ENCODE results near the gene PPM1M.
A peak's percentile ranks its signal among the peaks of the same experiment; 100 is the strongest.

PPM1M gene

DNA sequence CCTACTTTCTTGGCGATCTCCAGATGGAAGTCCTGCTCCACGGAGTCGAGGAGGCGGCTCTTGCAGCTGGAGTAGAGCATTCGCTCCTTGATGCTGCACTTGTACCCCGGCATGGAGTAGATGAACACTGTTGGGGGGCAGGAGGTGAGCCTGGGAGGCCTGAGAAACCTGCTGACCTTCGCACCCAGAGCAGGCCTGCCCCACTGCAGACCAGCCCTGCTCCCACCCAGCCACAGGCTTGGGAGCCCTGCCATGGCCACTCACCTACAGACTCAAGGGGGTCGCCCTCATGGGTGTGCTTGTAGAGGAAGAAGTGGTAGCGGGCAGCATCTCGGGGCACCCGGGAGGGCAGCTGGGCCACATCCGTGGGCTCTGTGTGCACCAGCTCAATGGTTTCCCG is 15.9 kb upstream of the PPM1M start:
- TF ChIP-seq, protein P1, sequence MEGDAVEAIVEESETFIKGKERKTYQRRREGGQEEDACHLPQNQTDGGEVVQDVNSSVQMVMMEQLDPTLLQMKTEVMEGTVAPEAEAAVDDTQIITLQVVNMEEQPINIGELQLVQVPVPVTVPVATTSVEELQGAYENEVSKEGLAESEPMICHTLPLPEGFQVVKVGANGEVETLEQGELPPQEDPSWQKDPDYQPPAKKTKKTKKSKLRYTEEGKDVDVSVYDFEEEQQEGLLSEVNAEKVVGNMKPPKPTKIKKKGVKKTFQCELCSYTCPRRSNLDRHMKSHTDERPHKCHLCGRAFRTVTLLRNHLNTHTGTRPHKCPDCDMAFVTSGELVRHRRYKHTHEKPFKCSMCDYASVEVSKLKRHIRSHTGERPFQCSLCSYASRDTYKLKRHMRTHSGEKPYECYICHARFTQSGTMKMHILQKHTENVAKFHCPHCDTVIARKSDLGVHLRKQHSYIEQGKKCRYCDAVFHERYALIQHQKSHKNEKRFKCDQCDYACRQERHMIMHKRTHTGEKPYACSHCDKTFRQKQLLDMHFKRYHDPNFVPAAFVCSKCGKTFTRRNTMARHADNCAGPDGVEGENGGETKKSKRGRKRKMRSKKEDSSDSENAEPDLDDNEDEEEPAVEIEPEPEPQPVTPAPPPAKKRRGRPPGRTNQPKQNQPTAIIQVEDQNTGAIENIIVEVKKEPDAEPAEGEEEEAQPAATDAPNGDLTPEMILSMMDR (IDR thresholded peaks at IDR 0.05) = no peak

DNA sequence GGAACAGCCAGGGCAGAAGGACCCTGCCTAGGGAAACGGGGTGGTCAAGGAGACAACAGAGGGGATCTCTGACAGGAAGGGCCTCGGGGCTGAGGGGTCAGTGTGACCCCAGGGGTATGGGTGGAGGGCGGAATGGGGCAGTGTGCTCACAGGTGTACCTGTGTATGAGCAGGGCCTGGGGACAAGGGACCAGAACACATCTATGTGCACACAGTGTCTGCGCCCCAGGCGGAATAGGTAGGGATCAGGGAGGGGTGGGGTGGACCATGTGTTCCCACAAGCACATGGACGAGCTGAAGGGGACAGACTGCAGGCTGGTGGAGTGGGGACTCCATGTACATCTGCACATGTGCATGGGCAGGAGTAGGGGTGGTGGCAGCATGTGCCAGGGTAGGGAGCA is 15.1 kb upstream of the PPM1M start:
- TF ChIP-seq, protein P1 (IDR thresholded peaks at IDR 0.05) = no peak

DNA sequence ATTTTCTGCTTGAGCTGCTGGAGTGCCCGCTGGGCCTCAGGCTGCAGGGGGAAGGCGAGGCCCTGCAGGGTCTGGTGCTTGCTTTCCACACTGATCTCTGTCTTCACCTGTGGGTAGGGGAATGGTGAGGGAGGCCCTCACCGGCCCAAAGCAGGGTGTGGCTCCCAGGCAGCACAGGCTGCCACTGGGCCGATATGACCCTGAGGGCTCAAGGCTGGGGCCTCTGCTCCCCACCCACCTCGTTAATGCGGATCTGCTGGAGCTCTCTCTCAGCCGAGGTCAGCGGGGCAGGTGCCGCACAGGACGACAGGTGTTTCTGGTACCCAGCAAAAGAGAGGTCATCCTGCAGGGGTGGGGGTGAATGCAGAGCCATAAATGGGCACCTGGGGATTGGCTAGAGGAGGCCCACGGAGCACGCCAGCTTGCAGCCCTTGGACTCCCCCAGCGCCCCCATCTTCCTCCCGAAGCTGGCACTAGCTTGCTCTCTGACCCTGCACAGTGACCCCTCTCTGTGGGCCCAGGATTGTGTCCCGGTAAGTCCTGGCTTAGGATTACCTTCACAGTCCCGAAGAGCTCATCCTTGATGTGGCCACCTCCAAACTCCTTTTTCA is 14.6 kb upstream of the PPM1M start:
- TF ChIP-seq, protein P1 (IDR thresholded peaks at IDR 0.05) = no peak

DNA sequence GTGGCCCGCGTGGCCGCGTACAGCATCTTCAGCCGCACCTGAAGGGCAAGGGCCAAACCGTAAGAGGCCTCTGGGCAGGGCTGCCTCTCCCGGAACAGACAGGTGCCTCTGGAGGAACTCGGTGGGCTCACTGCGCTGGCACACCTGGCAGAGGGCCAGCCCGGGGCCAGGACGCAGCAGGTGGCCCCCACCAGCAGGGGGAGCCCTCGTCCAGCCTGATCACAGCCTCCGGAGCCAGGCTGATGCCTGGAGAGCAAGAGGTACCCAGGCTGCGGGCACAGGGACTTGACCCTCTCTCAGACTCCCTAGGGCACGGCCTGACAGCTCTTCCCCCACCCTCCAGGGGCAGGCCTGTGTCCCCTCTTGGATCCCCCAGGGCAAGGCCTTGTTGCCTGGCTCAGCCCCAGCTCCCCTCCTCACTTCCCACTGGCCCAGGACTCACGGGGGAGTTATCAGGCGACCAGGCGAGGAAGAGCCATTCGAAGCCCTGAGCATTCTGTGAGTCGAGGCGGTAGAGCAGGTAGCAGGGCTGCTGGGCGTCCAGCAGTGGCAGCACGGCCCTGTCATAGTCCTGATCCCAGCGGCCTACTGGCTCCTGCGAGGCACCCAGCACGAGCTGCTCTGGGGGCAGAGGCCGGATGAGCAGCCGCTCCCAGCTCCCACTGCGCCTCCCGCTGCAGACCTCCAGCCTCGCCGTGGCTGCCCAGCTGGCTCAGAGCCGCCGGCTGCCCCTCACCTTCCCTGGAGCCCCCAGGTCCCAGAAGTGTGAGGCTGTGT is 13.9 kb upstream of the PPM1M start:
- TF ChIP-seq, protein P1 (IDR thresholded peaks at IDR 0.05) = peak; percentile 94

DNA sequence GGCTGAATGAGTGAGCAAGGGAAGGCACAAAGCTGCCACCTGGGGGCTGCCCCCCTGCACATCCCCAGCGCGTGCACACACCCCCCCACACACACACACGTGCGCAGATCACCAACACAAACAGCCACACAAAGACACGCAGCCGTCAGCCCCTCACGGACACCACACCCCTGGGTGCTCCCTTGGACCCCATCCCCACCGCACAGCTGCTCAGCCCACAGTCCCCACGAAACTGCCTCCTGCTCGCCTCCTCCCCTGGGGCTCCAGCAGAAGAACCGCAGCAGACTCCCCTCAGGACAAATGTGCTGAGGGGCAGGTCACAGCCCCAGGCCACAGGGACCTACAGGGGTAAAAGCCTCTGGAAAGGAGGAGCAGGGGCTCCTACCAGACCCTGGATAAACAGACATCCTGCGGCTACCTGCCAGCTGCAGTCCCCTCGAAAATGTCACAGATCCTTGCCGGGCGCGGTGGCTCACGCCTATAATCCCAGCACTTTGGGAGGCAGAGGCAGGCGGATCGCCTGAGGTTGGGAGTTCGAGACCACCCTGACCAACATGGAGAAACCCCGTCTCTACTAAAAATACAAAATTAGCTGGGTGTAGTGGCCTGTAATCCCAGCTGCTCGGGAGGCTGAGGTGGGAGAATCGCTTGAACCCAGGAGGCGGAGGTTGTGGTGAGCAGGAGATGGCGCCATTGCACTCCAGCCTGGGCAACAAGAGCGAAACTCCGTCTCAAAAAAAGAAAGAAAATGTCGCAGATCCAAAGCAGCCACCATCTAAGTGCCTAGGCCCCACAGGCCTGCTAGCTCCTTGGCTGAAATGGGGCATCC is 13.1 kb upstream of the PPM1M start:
- TF ChIP-seq, protein P1 (IDR thresholded peaks at IDR 0.05) = peak; percentile 25; the same call in 1 of the 2 replicates

DNA sequence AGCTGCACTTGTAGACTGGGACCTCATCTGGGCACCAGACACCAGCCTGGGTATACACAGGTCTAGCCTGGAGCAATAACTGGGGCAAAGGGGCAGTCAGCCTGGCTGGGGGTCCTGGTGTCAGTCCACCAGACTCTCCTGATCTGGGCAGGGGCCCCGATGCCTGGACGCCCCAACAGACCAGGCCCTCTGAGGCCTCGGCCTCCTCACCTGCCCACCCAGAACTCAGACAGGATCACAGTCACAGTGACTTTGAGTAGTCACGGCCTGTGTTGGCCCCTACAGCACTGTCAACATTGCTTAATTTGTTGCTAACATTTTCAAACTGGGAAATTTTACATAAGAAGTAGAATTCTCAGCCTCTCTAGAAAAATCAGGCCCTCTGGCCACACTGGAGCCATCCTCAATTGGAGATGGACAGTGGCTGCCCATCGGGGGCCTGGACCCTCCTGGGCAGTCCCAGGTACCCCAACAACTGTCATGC is 12.4 kb upstream of the PPM1M start:
- TF ChIP-seq, protein P1 (IDR thresholded peaks at IDR 0.05) = no peak

DNA sequence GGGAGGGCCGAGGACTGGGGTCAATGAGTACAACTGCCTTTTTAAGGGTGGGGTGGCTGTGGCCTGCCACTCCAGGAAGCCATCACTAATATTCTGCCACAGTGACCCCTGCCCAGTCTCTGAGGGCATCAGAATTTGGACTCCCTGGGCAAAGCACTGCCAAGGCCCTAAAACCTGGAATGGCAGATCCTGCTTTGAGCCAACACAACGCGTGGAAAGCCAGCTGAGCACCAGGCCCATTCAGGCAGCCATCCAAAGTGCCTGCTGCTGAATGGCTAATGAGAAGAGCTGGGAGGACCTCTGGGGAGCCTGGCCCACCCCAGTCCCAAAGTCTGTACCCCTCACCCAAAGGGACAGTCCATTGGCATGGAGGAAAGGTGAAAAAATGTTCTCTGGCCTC is 11.6 kb upstream of the PPM1M start:
- TF ChIP-seq, protein P1 (IDR thresholded peaks at IDR 0.05) = no peak
